Embryonic facial prominence (tissue), 1 donor: ENCODE results near the gene DMXL1.

Source experiments
- DNase-seq: peaks from one replicate; pipeline ENCODE4 v3.0.0-alpha.2; 2016; ENCODE audit errors: extremely low spot score

Gene DMXL1

GRCh38 chr5:119269061-119269944, 198.4 kb downstream of the DMXL1 start:
- no peak for DNase-seq

GRCh38 chr5:119270121-119270565, 199.3 kb downstream of the DMXL1 start:
- DNase-seq = no peak

- no peak for DNase-seq
Observed at GRCh38 chr5:119270960-119271757, 200.3 kb downstream of the DMXL1 start.

GRCh38 chr5:119271758-119272730, 201.2 kb downstream of the DMXL1 start:
- no peak for DNase-seq

- DNase-seq = no peak
Observed at GRCh38 chr5:119273391-119273839, 202.5 kb downstream of the DMXL1 start.

GRCh38 chr5:119274030-119274766, 203.3 kb downstream of the DMXL1 start:
- DNase-seq = no peak

GRCh38 chr5:119274767-119275130, 203.9 kb downstream of the DMXL1 start:
- DNase-seq = no peak

- no peak for DNase-seq
Observed at GRCh38 chr5:119275146-119275545, 204.3 kb downstream of the DMXL1 start.

GRCh38 chr5:119275601-119276173, 204.8 kb downstream of the DMXL1 start:
- DNase-seq = no peak

GRCh38 chr5:119276978-119277377, 206.1 kb downstream of the DMXL1 start:
- no peak for DNase-seq

GRCh38 chr5:119279093-119279492, 208.2 kb downstream of the DMXL1 start:
- no peak for DNase-seq

- no peak for DNase-seq
Observed at GRCh38 chr5:119280380-119280779, 209.5 kb downstream of the DMXL1 start.

GRCh38 chr5:119282628-119283027, 211.7 kb downstream of the DMXL1 start:
- no peak for DNase-seq

GRCh38 chr5:119284031-119284430, 213.1 kb downstream of the DMXL1 start:
- DNase-seq = no peak

GRCh38 chr5:119285070-119285916, 214.4 kb downstream of the DMXL1 start:
- DNase-seq = no peak

- DNase-seq = no peak
Observed at GRCh38 chr5:119286511-119287488, 215.9 kb downstream of the DMXL1 start.

GRCh38 chr5:119287547-119288111, 216.7 kb downstream of the DMXL1 start:
- DNase-seq = no peak
